Measurements from ENCODE around the gene MAPRE3.

- TF ChIP-seq SUZ12 (IDR thresholded peaks at IDR 0.05; ENCODE audit: extremely low read depth, insufficient read depth, insufficient read length) (no peak), YY1 (IDR thresholded peaks at IDR 0.05; ENCODE audit: insufficient read depth, insufficient read length) (no peak)
These were observed at the start of gene MAPRE3 for GRCh38 chr2:26970244-26970927.

Measured in NT2/D1 (cell line).